ENCODE measurements around the gene ZNHIT6.

Gene ZNHIT6

DNA sequence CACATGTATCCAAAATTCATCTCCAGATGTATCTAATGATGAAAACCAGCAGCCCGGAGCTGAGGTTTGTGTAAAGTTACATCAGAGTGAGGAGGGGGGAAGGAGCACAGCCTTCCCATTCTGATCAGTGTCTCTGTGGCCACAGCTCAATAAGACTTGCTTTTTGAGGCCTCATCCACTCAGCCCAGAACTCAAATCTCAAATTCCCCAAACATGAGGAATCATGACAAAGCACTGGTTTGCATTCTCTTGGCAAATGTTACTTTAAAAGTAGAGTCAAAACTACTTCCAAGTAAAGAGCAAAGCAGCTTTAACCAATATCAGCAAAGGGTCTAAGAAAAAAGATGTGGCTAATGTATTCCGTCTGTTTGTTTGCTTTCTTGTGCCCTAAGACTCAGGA, 96.8 kb downstream of the ZNHIT6 start:
- TF ChIP-seq EGR1 (IDR thresholded peaks at IDR 0.05) (no peak), RAD21 (IDR thresholded peaks at IDR 0.05; ENCODE audit: low read depth) (no peak), TCF12 (IDR thresholded peaks at IDR 0.05; ENCODE audit: low read depth) (no peak), FOXM1 (IDR thresholded peaks at IDR 0.05; ENCODE audit: borderline replicate concordance, low read depth) (0 out of 2 replicates have a peak, but pooled peaks have one; percentile 16), TAF1 (IDR thresholded peaks at IDR 0.05; ENCODE audit: low read depth) (no peak)
- TF ChIP-seq, protein P1, sequence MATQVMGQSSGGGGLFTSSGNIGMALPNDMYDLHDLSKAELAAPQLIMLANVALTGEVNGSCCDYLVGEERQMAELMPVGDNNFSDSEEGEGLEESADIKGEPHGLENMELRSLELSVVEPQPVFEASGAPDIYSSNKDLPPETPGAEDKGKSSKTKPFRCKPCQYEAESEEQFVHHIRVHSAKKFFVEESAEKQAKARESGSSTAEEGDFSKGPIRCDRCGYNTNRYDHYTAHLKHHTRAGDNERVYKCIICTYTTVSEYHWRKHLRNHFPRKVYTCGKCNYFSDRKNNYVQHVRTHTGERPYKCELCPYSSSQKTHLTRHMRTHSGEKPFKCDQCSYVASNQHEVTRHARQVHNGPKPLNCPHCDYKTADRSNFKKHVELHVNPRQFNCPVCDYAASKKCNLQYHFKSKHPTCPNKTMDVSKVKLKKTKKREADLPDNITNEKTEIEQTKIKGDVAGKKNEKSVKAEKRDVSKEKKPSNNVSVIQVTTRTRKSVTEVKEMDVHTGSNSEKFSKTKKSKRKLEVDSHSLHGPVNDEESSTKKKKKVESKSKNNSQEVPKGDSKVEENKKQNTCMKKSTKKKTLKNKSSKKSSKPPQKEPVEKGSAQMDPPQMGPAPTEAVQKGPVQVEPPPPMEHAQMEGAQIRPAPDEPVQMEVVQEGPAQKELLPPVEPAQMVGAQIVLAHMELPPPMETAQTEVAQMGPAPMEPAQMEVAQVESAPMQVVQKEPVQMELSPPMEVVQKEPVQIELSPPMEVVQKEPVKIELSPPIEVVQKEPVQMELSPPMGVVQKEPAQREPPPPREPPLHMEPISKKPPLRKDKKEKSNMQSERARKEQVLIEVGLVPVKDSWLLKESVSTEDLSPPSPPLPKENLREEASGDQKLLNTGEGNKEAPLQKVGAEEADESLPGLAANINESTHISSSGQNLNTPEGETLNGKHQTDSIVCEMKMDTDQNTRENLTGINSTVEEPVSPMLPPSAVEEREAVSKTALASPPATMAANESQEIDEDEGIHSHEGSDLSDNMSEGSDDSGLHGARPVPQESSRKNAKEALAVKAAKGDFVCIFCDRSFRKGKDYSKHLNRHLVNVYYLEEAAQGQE (IDR thresholded peaks at IDR 0.05; ENCODE audit: low read depth), result no peak

DNA sequence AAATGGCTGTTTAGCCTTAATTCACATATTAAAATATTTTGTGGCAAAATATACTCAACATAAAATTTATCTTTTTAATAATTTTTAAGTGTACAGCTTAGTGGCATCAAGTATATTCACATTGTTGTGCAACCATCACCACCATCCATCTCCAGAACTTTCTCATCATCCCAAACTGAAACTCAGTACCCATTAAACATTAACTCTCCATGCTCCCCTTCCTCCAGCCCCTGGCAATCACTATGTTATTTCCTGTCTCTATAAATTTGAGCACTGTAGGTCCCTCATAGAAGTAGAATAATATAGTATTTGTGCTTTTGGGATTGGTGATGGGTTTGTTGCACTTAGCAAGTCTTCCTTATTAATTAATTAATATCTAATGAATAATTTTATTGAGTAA, 98.3 kb downstream of the ZNHIT6 start:
- TF ChIP-seq FOXM1 (IDR thresholded peaks at IDR 0.05; ENCODE audit: borderline replicate concordance, low read depth) (no peak), ZBTB7A (IDR thresholded peaks at IDR 0.05; ENCODE audit: low read depth) (no peak), EGR1 (IDR thresholded peaks at IDR 0.05) (no peak), CEBPB (IDR thresholded peaks at IDR 0.05) (no peak), TCF12 (IDR thresholded peaks at IDR 0.05; ENCODE audit: low read depth) (no peak), RAD21 (IDR thresholded peaks at IDR 0.05; ENCODE audit: low read depth) (no peak), NFIC (IDR thresholded peaks at IDR 0.05) (no peak), TEAD4 (IDR thresholded peaks at IDR 0.05) (no peak), TAF1 (IDR thresholded peaks at IDR 0.05; ENCODE audit: low read depth) (no peak), EP300 (IDR thresholded peaks at IDR 0.05; ENCODE audit: borderline replicate concordance) (no peak), CREB1 (IDR thresholded peaks at IDR 0.05; ENCODE audit: low read depth) (no peak), YY1 (IDR thresholded peaks at IDR 0.05; ENCODE audit: low read depth) (no peak)
- TF ChIP-seq, protein P2, sequence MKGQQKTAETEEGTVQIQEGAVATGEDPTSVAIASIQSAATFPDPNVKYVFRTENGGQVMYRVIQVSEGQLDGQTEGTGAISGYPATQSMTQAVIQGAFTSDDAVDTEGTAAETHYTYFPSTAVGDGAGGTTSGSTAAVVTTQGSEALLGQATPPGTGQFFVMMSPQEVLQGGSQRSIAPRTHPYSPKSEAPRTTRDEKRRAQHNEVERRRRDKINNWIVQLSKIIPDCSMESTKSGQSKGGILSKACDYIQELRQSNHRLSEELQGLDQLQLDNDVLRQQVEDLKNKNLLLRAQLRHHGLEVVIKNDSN (IDR thresholded peaks at IDR 0.05), result no peak
- TF ChIP-seq, protein P3, sequence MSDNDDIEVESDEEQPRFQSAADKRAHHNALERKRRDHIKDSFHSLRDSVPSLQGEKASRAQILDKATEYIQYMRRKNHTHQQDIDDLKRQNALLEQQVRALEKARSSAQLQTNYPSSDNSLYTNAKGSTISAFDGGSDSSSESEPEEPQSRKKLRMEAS (IDR thresholded peaks at IDR 0.05), result no peak
- TF ChIP-seq, protein P1 (IDR thresholded peaks at IDR 0.05; ENCODE audit: low read depth), result no peak

DNA sequence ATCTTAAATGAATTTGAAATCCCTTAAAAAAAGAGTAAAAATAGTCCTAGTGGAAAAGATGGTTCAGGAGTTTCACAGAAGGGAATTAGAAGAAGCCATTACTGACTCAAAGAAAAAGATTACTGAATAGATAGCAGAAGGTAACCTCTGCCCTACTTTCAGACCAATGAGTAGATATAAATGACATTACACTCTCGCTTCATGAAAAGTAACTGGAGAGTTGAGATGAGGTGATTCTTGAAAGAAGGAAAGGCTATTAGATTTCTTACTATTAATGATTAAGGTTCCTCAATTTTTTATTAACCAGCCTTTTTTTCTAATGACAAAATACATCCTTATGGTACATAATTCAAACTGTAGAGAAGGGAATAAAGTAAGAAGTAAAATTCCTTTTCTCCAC, 99.4 kb downstream of the ZNHIT6 start:
- no peak for TF ChIP-seq EGR1 (IDR thresholded peaks at IDR 0.05)
- no peak for TF ChIP-seq NFIC (IDR thresholded peaks at IDR 0.05)
- no peak for TF ChIP-seq TCF12 (IDR thresholded peaks at IDR 0.05; ENCODE audit: low read depth)
- no peak for TF ChIP-seq CREB1 (IDR thresholded peaks at IDR 0.05; ENCODE audit: low read depth)
- TF ChIP-seq YY1 (IDR thresholded peaks at IDR 0.05; ENCODE audit: low read depth), result no peak
- TF ChIP-seq, protein P3 (IDR thresholded peaks at IDR 0.05), result no peak
- no peak for TF ChIP-seq FOXM1 (IDR thresholded peaks at IDR 0.05; ENCODE audit: borderline replicate concordance, low read depth)
- no peak for TF ChIP-seq TEAD4 (IDR thresholded peaks at IDR 0.05)
- TF ChIP-seq TAF1 (IDR thresholded peaks at IDR 0.05; ENCODE audit: low read depth), result no peak
- TF ChIP-seq RAD21 (IDR thresholded peaks at IDR 0.05; ENCODE audit: low read depth), result no peak
- TF ChIP-seq ZBTB7A (IDR thresholded peaks at IDR 0.05; ENCODE audit: low read depth), result no peak
- TF ChIP-seq, protein P2 (IDR thresholded peaks at IDR 0.05), result no peak
- TF ChIP-seq, protein P1 (IDR thresholded peaks at IDR 0.05; ENCODE audit: low read depth), result no peak
- TF ChIP-seq EP300 (IDR thresholded peaks at IDR 0.05; ENCODE audit: borderline replicate concordance), result no peak
- TF ChIP-seq CEBPB (IDR thresholded peaks at IDR 0.05), result no peak

DNA sequence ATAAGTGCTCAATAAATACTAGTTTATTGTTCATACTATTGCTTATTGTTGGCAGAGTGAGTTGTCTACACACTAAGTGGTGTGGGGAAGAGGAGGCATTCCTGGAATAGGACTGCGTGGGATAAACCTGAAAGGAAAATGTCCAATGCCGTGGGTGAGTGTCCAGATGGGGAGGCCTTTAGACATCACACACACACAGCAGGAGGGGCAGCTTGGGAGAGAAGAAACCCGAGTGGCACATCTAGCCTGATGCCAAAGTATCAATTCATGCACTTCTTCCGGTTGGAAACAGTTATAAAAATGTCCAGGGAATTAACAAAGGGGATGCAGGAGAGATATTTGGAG, 100.3 kb downstream of the ZNHIT6 start:
- TF ChIP-seq CREB1 (IDR thresholded peaks at IDR 0.05; ENCODE audit: low read depth) (no peak), TCF12 (IDR thresholded peaks at IDR 0.05; ENCODE audit: low read depth) (no peak), TAF1 (IDR thresholded peaks at IDR 0.05; ENCODE audit: low read depth) (no peak), NFIC (IDR thresholded peaks at IDR 0.05) (no peak), TEAD4 (IDR thresholded peaks at IDR 0.05) (no peak), EP300 (IDR thresholded peaks at IDR 0.05; ENCODE audit: borderline replicate concordance) (no peak), FOXM1 (IDR thresholded peaks at IDR 0.05; ENCODE audit: borderline replicate concordance, low read depth) (no peak)
- TF ChIP-seq, protein P1 (IDR thresholded peaks at IDR 0.05; ENCODE audit: low read depth), result no peak

All from Ishikawa (cell line).